ENCODE results near the gene ARSG. TPM values are rescaled to one million over a fixed set of nuclear protein-coding genes. Genes with fewer than 3 reads are reported as not detected.

ARSG gene
- total and polyA plus RNA-seq, 2 of the 13 experiments (the other 11 are each of a cell fraction or from before 2014, with no cell fraction given) = 3.7 to 15.2 TPM

GRCh38 chr17:68462381-68463210 is 171.3 kb downstream of the ARSG start (continued):
- TF ChIP-seq PATZ1 (CRISPR knock-in tag; IDR thresholded peaks at IDR 0.05) (peak; percentile 50; the same call in 1 of the 2 replicates), ZNF24 (IDR thresholded peaks at IDR 0.05) (0 out of 2 replicates have a peak, but pooled peaks have one; percentile 45), GATA4 (IDR thresholded peaks at IDR 0.05; ENCODE audit: borderline replicate concordance, low read depth) (no peak), KLF11 (CRISPR knock-in tag; IDR thresholded peaks at IDR 0.05) (no peak), TCF7 (IDR thresholded peaks at IDR 0.05; ENCODE audit: low read depth) (no peak), ZNF746 (CRISPR knock-in tag; IDR thresholded peaks at IDR 0.05) (no peak), CREBL2 (CRISPR knock-in tag; IDR thresholded peaks at IDR 0.05; ENCODE audit: borderline replicate concordance) (no peak), FOSL2 (CRISPR knock-in tag; IDR thresholded peaks at IDR 0.05) (peak; percentile 23; the same call in 1 of the 2 replicates), KDM6A (CRISPR knock-in tag; IDR thresholded peaks at IDR 0.05; ENCODE audit: low read depth) (no peak), ZFP41 (CRISPR knock-in tag; IDR thresholded peaks at IDR 0.05; ENCODE audit: borderline replicate concordance) (no peak), ISX (CRISPR knock-in tag; conservative IDR thresholded peaks at IDR 0.05) (no peak), HCFC1 (IDR thresholded peaks at IDR 0.05; ENCODE audit: low read depth, low read length) (no peak), FOXA1 (IDR thresholded peaks at IDR 0.05) (no peak), FOXA1 (CRISPR knock-in tag; IDR thresholded peaks at IDR 0.05) (no peak), JUN (CRISPR knock-in tag; IDR thresholded peaks at IDR 0.05) (no peak), ZNF614 (CRISPR knock-in tag; IDR thresholded peaks at IDR 0.05; ENCODE audit: borderline replicate concordance) (peak; percentile 27; the same call in 1 of the 2 replicates), TEAD3 (CRISPR knock-in tag; optimal IDR thresholded peaks at IDR 0.05; ENCODE audit: borderline replicate concordance) (peak; percentile 50), ATF2 (CRISPR knock-in tag; IDR thresholded peaks at IDR 0.05) (peak; percentile 47; the same call in 1 of the 2 replicates), E2F1 (CRISPR knock-in tag; IDR thresholded peaks at IDR 0.05) (no peak), ZMYM3 (CRISPR knock-in tag; IDR thresholded peaks at IDR 0.05) (0 out of 2 replicates have a peak, but pooled peaks have one; percentile 10), NR2F6 (IDR thresholded peaks at IDR 0.05) (no peak), NR2F6 (CRISPR knock-in tag; IDR thresholded peaks at IDR 0.05) (peak; percentile 36; the same call in 1 of the 2 replicates), NCOA1 (CRISPR knock-in tag; IDR thresholded peaks at IDR 0.05) (no peak), ZMYM4 (CRISPR knock-in tag; IDR thresholded peaks at IDR 0.05) (peak; percentile 67), THYN1 (CRISPR knock-in tag; IDR thresholded peaks at IDR 0.05; ENCODE audit: borderline replicate concordance, low read depth) (no peak), ZNF674 (CRISPR knock-in tag; IDR thresholded peaks at IDR 0.05; ENCODE audit: low read depth) (no peak), MTERF4 (CRISPR knock-in tag; IDR thresholded peaks at IDR 0.05) (no peak)
